ENCODE measurements around the gene ZFYVE28. TPM values are rescaled to one million over a fixed set of nuclear protein-coding genes. Genes with fewer than 3 reads are reported as not detected.

Gene ZFYVE28
- total RNA-seq, 1 experiment from 2014 or later = 0.82 TPM

- no peak for TF ChIP-seq CTCF (IDR thresholded peaks at IDR 0.05; ENCODE audit: insufficient read depth in 1 of 2, low read depth in 1 of 2, low read length in 1 of 2, severe bottlenecking in 1 of 2, unreplicated experiment in 1 of 2)
- Mint-ChIP-seq H3K27me3 (ENCODE audit: insufficient read depth, unreplicated experiment) (peaks cover 10% of the 10 kb centered on the region), H3K36me3 (ENCODE audit: insufficient read depth, unreplicated experiment) (no peaks in the 10 kb centered on the region), H3K4me1 (ENCODE audit: low read depth, unreplicated experiment) (peaks cover 7% of the 10 kb centered on the region), H3K27ac (ENCODE audit: unreplicated experiment) (no peak overlapping the region), H3K4me3 (ENCODE audit: unreplicated experiment) (peak overlapping the region; percentile 57), H3K9me3 (ENCODE audit: unreplicated experiment) (no peaks in the 10 kb centered on the region)
- Histone ChIP-seq H3K4me3 (ENCODE audit: low read depth, low read length) (no peak overlapping the region), H3K36me3 (ENCODE audit: control insufficient read depth, insufficient read depth, low read length) (no peaks in the 10 kb centered on the region), H3K27me3 (replicated peaks; ENCODE audit: control insufficient read depth, insufficient read depth, low read length) (no peaks in the 10 kb centered on the region; the same call in 1 of the 2 replicates), H3K9me3 (no peaks in the 10 kb centered on the region), H3K4me1 (peaks cover 27% of the 10 kb centered on the region)
- no peak for DNase-seq
- BruUV-seq (replicated peaks) = no TSS peak
- CTCF ChIA-PET = interaction anchor here (0.7 kb wide), 1 partner anchor 644 kb away, joined by 7 read pairs; no protein-coding TSS in a partner anchor
- intact Hi-C loops (cut with micrococcal nuclease; ENCODE audit: unreplicated experiment) = no loop called here
- POLR2A ChIA-PET = no interaction called here
Measured at GRCh38 chr4:2411786-2412510, 6.5 kb downstream of the ZFYVE28 start.

- H3K4me1 Mint-ChIP-seq (ENCODE audit: low read depth, unreplicated experiment) = peaks cover 7% of the 10 kb centered on the region
- CTCF ChIA-PET = no interaction called here
- BruUV-seq (replicated peaks) = no TSS peak
- H3K36me3 Mint-ChIP-seq (ENCODE audit: insufficient read depth, unreplicated experiment) = no peaks in the 10 kb centered on the region
- Histone ChIP-seq H3K4me1 (peaks cover 27% of the 10 kb centered on the region), H3K9me3 (no peaks in the 10 kb centered on the region), H3K36me3 (ENCODE audit: control insufficient read depth, insufficient read depth, low read length) (no peaks in the 10 kb centered on the region), H3K27me3 (replicated peaks; ENCODE audit: control insufficient read depth, insufficient read depth, low read length) (no peaks in the 10 kb centered on the region), H3K4me3 (ENCODE audit: low read depth, low read length) (no peak overlapping the region)
- no peak overlapping the region for H3K4me3 Mint-ChIP-seq (ENCODE audit: unreplicated experiment)
- intact Hi-C loops (cut with micrococcal nuclease; ENCODE audit: unreplicated experiment) = no loop called here
- POLR2A ChIA-PET = no interaction called here
- H3K9me3 Mint-ChIP-seq (ENCODE audit: unreplicated experiment) = no peaks in the 10 kb centered on the region
- TF ChIP-seq CTCF (IDR thresholded peaks at IDR 0.05; ENCODE audit: insufficient read depth in 1 of 2, low read depth in 1 of 2, low read length in 1 of 2, severe bottlenecking in 1 of 2, unreplicated experiment in 1 of 2) = no peak
- peak in 1 of 2 experiments; percentile 31 for DNase-seq
- H3K27me3 Mint-ChIP-seq (ENCODE audit: insufficient read depth, unreplicated experiment) = no peaks in the 10 kb centered on the region
- H3K27ac Mint-ChIP-seq (ENCODE audit: unreplicated experiment) = no peak overlapping the region
Measured at GRCh38 chr4:2409381-2409783, 9.1 kb downstream of the ZFYVE28 start.

GRCh38 chr4:2408976-2409375, 9.5 kb downstream of the ZFYVE28 start:
- Mint-ChIP-seq H3K9me3 (ENCODE audit: unreplicated experiment) (no peaks in the 10 kb centered on the region), H3K27ac (ENCODE audit: unreplicated experiment) (no peak overlapping the region), H3K4me1 (ENCODE audit: low read depth, unreplicated experiment) (peaks cover 7% of the 10 kb centered on the region), H3K4me3 (ENCODE audit: unreplicated experiment) (no peak overlapping the region), H3K27me3 (ENCODE audit: insufficient read depth, unreplicated experiment) (no peaks in the 10 kb centered on the region), H3K36me3 (ENCODE audit: insufficient read depth, unreplicated experiment) (no peaks in the 10 kb centered on the region)
- no peak for TF ChIP-seq CTCF (IDR thresholded peaks at IDR 0.05; ENCODE audit: insufficient read depth in 1 of 2, low read depth in 1 of 2, low read length in 1 of 2, severe bottlenecking in 1 of 2, unreplicated experiment in 1 of 2)
- no peak for DNase-seq
- Histone ChIP-seq H3K4me3 (ENCODE audit: low read depth, low read length) (no peak overlapping the region), H3K27me3 (replicated peaks; ENCODE audit: control insufficient read depth, insufficient read depth, low read length) (no peaks in the 10 kb centered on the region), H3K9me3 (no peaks in the 10 kb centered on the region), H3K36me3 (ENCODE audit: control insufficient read depth, insufficient read depth, low read length) (no peaks in the 10 kb centered on the region), H3K4me1 (peaks cover 24% of the 10 kb centered on the region)
- no TSS peak for BruUV-seq (replicated peaks)
- CTCF ChIA-PET = no interaction called here
- intact Hi-C loops (cut with micrococcal nuclease; ENCODE audit: unreplicated experiment) = no loop called here
- POLR2A ChIA-PET = no interaction called here

Measured in Caco-2 (cell line).